OCI-LY3 (cell line): Measurements from ENCODE around the gene TPRX1.
"Not testable (repeated sequence)": the region's sequence is repeated elsewhere in the genome, so short reads cannot be mapped to it uniquely, and the experiment has no call there.

Experiments used
- H2AFZ ChIP-seq: fragments of 200-600, 300-600 bp; shearing (Covaris generic); 2 replicates; pipeline ENCODE4 v1.6.0; 2014; ENCODE audit warnings: antibody characterized with exemption, low read depth, low read length
- H3K27ac ChIP-seq: fragments of 200-600, 300-600 bp; sonication (generic); 2 replicates; pipeline ENCODE4 v1.5.1; 2014; ENCODE audit warnings: mild to moderate bottlenecking, low read length, moderate library complexity, mixed read lengths
- H3K27me3 ChIP-seq: fragments of 200-600, 300-600 bp; sonication (generic); 2 replicates; pipeline ENCODE4 v1.6.1; 2014; ENCODE audit warnings: low read depth, low read length, mixed read lengths
- H3K36me3 ChIP-seq: fragments of 200-600, 300-600 bp; sonication (generic); replicated peaks from 2 replicates; pipeline ENCODE3; 2014; ENCODE audit warnings: low read depth, low read length, mixed read lengths
- H3K4me1 ChIP-seq: fragments of 300-600, 200-600 bp; sonication (generic); 2 replicates; pipeline ENCODE4 v1.6.1; 2014; ENCODE audit warnings: low read length, mixed read lengths
- H3K4me2 ChIP-seq: fragments of 200-600, 300-600 bp; sonication (generic); 2 replicates; pipeline ENCODE4 v1.6.1; 2014; ENCODE audit warnings: low read length, mixed read lengths
- H3K4me3 ChIP-seq: fragments of 300-600, 200-600 bp; sonication (generic); 2 replicates; pipeline ENCODE4 v1.5.1; 2014; ENCODE audit warnings: antibody characterized with exemption, mild to moderate bottlenecking, low read length, moderate library complexity
- H3K79me2 ChIP-seq: fragments of 300-600, 200-600 bp; shearing (Covaris generic); 2 replicates; pipeline ENCODE4 v1.6.1; 2014; ENCODE audit warnings: mild to moderate bottlenecking, low read length, mixed read lengths
- H3K9ac ChIP-seq: fragments of 300-600, 200-600 bp; shearing (Covaris generic); 2 replicates; pipeline ENCODE4 v1.6.0; 2014; ENCODE audit warnings: mild to moderate bottlenecking, low read length, moderate library complexity
- H3K9me3 ChIP-seq: fragments of 200-600, 300-600 bp; shearing (Covaris generic); 2 replicates; pipeline ENCODE4 v1.6.1; 2014; ENCODE audit warnings: low read length, mixed read lengths; ENCODE audit not compliant: insufficient read depth
- H4K20me1 ChIP-seq: fragments of 200-600, 300-600 bp; sonication (generic); 2 replicates; pipeline ENCODE4 v1.6.1; 2016; ENCODE audit warnings: low read length, mixed read lengths; ENCODE audit not compliant: insufficient read depth
- CTCF ChIP-seq: fragments of 200-600, 300-600 bp; sonication (generic); IDR thresholded peaks from 2 replicates; pipeline ENCODE4 v1.5.1; 2014; ENCODE audit warnings: antibody characterized with exemption, low read length, low read depth
- EZH2phosphoT487 ChIP-seq: fragments of 200-600 bp; shearing (Covaris generic); IDR thresholded peaks from 2 replicates; pipeline ENCODE4 v1.6.1; 2018; ENCODE audit warnings: antibody characterized with exemption, mixed run types, low read depth

The TPRX1 gene

GRCh38 chr19:47804451-47804850, at the start of gene TPRX1:
Gene TPRX1 (minus strand): TSS chr19:47804551. CDS start chr19:47804539, 12 bp downstream.
- not testable (repeated sequence) for H3K36me3 ChIP-seq, H3K27ac ChIP-seq

GRCh38 chr19:47853003-47853402, 48.7 kb upstream of the TPRX1 start:
- Histone ChIP-seq H3K4me1 (no peaks in the 10 kb centered on the region), H3K27me3 (peaks cover 7% of the 10 kb centered on the region; the same call in 1 of the 2 replicates), H3K79me2 (no peaks in the 10 kb centered on the region), H3K4me2 (no peak overlapping the region), H3K4me3 (no peak overlapping the region), H4K20me1 (no peaks in the 10 kb centered on the region), H3K36me3 (no peaks in the 10 kb centered on the region), H3K9me3 (no peaks in the 10 kb centered on the region), H3K27ac (no peak overlapping the region), H3K9ac (no peak overlapping the region), H2AFZ (no peak overlapping the region)
- no peak for TF ChIP-seq CTCF
- TF ChIP-seq EZH2phosphoT487 = no peak

More at GRCh38 chr19:47804451-47804850, at the start of gene TPRX1:
- not testable (repeated sequence) for H3K79me2 ChIP-seq, H3K9me3 ChIP-seq, H3K4me1 ChIP-seq, H3K4me2 ChIP-seq, H3K9ac ChIP-seq, H3K4me3 ChIP-seq, H3K27me3 ChIP-seq, H4K20me1 ChIP-seq, H2AFZ ChIP-seq

- H3K9ac ChIP-seq = no peak overlapping the region
- no peak overlapping the region for H2AFZ ChIP-seq
- peaks cover 3% of the 10 kb centered on the region; the same call in 1 of the 2 replicates for H3K27me3 ChIP-seq
- H3K9me3 ChIP-seq = no peaks in the 10 kb centered on the region
- no peak overlapping the region for H3K4me3 ChIP-seq
- no peaks in the 10 kb centered on the region for H3K36me3 ChIP-seq
- peak; percentile 9; the same call in 1 of the 2 replicates for TF ChIP-seq CTCF
- TF ChIP-seq EZH2phosphoT487 = no peak
- no peaks in the 10 kb centered on the region for H4K20me1 ChIP-seq
- H3K79me2 ChIP-seq = no peaks in the 10 kb centered on the region
- no peaks in the 10 kb centered on the region for H3K4me1 ChIP-seq
- no peak overlapping the region for H3K27ac ChIP-seq
- no peak overlapping the region for H3K4me2 ChIP-seq
Observed at GRCh38 chr19:47848823-47849473, 44.6 kb upstream of the TPRX1 start.

- H2AFZ ChIP-seq = no peak overlapping the region
- TF ChIP-seq EZH2phosphoT487 (no peak), CTCF (no peak)
- no peak overlapping the region for H3K27ac ChIP-seq
- no peaks in the 10 kb centered on the region for H3K36me3 ChIP-seq
- H3K4me2 ChIP-seq = no peak overlapping the region
- H3K4me3 ChIP-seq = no peak overlapping the region
- no peaks in the 10 kb centered on the region for H3K79me2 ChIP-seq
- H3K4me1 ChIP-seq = no peaks in the 10 kb centered on the region
- no peak overlapping the region for H3K9ac ChIP-seq
- peaks cover 3% of the 10 kb centered on the region; the same call in 1 of the 2 replicates for H3K27me3 ChIP-seq
- no peaks in the 10 kb centered on the region for H3K9me3 ChIP-seq
- no peaks in the 10 kb centered on the region for H4K20me1 ChIP-seq
Observed at GRCh38 chr19:47848425-47848822, 44.1 kb upstream of the TPRX1 start.
